ENCODE data around the gene UMODL1.

Gene UMODL1

GRCh38 chr21:42190486-42190863 lies 119.4 kb downstream of the UMODL1 start:
- no peak for TF ChIP-seq CTCF (conservative IDR thresholded peaks at IDR 0.05; ENCODE audit: low read depth, low read length)
- no peak for DNase-seq (ENCODE audit: low read depth)
- H3K4me3 ChIP-seq (ENCODE audit: low read depth, low read length), result no peak overlapping the region

GRCh38 chr21:42191064-42191463 lies 119.9 kb downstream of the UMODL1 start:
- no peak overlapping the region for H3K4me3 ChIP-seq (ENCODE audit: low read depth, low read length)
- DNase-seq (ENCODE audit: low read depth), result no peak
- no peak for TF ChIP-seq CTCF (conservative IDR thresholded peaks at IDR 0.05; ENCODE audit: low read depth, low read length)

- no peak for TF ChIP-seq CTCF (conservative IDR thresholded peaks at IDR 0.05; ENCODE audit: low read depth, low read length)
- no peak overlapping the region for H3K4me3 ChIP-seq (ENCODE audit: low read depth, low read length)
- DNase-seq (ENCODE audit: low read depth), result no peak
Measured at GRCh38 chr21:42191696-42192595, 120.8 kb downstream of the UMODL1 start.
